GM04504 (cell line): ENCODE data around the gene DDX25.

Experiments
- DNase-seq: peaks from one replicate; pipeline ENCODE4 v3.0.0-alpha.2; 2012; ENCODE audit warnings: low read depth

The DDX25 gene

GRCh38 chr11:125935618-125936199 lies 31.4 kb downstream of the DDX25 start:
- DNase-seq = peak; percentile 6

- no peak for DNase-seq
These were observed 34.1 kb downstream of the DDX25 start for GRCh38 chr11:125938418-125938817.

- DNase-seq = no peak
These were observed 34.8 kb downstream of the DDX25 start for GRCh38 chr11:125939081-125939521.

GRCh38 chr11:125940145-125940544 lies 35.8 kb downstream of the DDX25 start:
- DNase-seq = no peak

GRCh38 chr11:125941267-125941618 lies 36.9 kb downstream of the DDX25 start:
- DNase-seq = no peak

GRCh38 chr11:125941619-125942611 lies 37.6 kb downstream of the DDX25 start:
- no peak for DNase-seq

- no peak for DNase-seq
These were observed 38.6 kb downstream of the DDX25 start for GRCh38 chr11:125942771-125943428.

- DNase-seq = no peak
These were observed 39.5 kb downstream of the DDX25 start for GRCh38 chr11:125943661-125944349.

GRCh38 chr11:125944350-125945010 lies 40.2 kb downstream of the DDX25 start:
- DNase-seq = no peak

- no peak for DNase-seq
These were observed 40.9 kb downstream of the DDX25 start for GRCh38 chr11:125945011-125945796.

- no peak for DNase-seq
These were observed 41.7 kb downstream of the DDX25 start, which contains the start of gene VSIG10L2 for GRCh38 chr11:125945797-125946520. Gene VSIG10L2 (plus strand): TSS chr11:125946044. CDS start chr11:125946056, 12 bp downstream.

- DNase-seq = no peak
These were observed 42.6 kb downstream of the DDX25 start for GRCh38 chr11:125946712-125947418.

- no peak for DNase-seq
These were observed 43.3 kb downstream of the DDX25 start for GRCh38 chr11:125947419-125948277.

- no peak for DNase-seq
These were observed 44.2 kb downstream of the DDX25 start for GRCh38 chr11:125948278-125949051.

- no peak for DNase-seq
These were observed 45.2 kb downstream of the DDX25 start for GRCh38 chr11:125949271-125950177.

- DNase-seq = no peak
These were observed 45.8 kb downstream of the DDX25 start for GRCh38 chr11:125950178-125950490.
